ENCODE data around the gene NDUFA8.
"Not testable (repeated sequence)": the region's sequence is repeated elsewhere in the genome, so short reads cannot be mapped to it uniquely, and the experiment has no call there.

The NDUFA8 gene

GRCh38 chr9:122120316-122121071 is 39.1 kb downstream of the NDUFA8 start:
- no peak for DNase-seq

GRCh38 chr9:122119721-122120120 is 39.9 kb downstream of the NDUFA8 start:
- DNase-seq, result no peak

GRCh38 chr9:122119166-122119521 is 40.4 kb downstream of the NDUFA8 start:
- no peak for DNase-seq

- no peak for DNase-seq
Measured at GRCh38 chr9:122118343-122119165, 41.0 kb downstream of the NDUFA8 start.

- not testable (repeated sequence) for DNase-seq
Measured at GRCh38 chr9:122117241-122117640, 42.3 kb downstream of the NDUFA8 start.

- no peak for DNase-seq
Measured at GRCh38 chr9:122116448-122117173, 43.0 kb downstream of the NDUFA8 start.

GRCh38 chr9:122116040-122116439 is 43.5 kb downstream of the NDUFA8 start:
- no peak for DNase-seq

- no peak for DNase-seq
Measured at GRCh38 chr9:122115176-122116035, 44.2 kb downstream of the NDUFA8 start.

GRCh38 chr9:122113574-122113973 is 46.0 kb downstream of the NDUFA8 start:
- DNase-seq, result no peak

- no peak for DNase-seq
Measured at GRCh38 chr9:122112238-122112637, 47.3 kb downstream of the NDUFA8 start.

- no peak for DNase-seq
Measured at GRCh38 chr9:122111413-122112085, 48.0 kb downstream of the NDUFA8 start.

GRCh38 chr9:122110100-122110833 is 49.3 kb downstream of the NDUFA8 start:
- no peak for DNase-seq

GRCh38 chr9:122109035-122109813 is 50.4 kb downstream of the NDUFA8 start:
- no peak for DNase-seq

GRCh38 chr9:122107291-122107805 is 52.2 kb downstream of the NDUFA8 start:
- no peak for DNase-seq

- DNase-seq, result no peak
Measured at GRCh38 chr9:122106576-122106975, 53.0 kb downstream of the NDUFA8 start.

- no peak for DNase-seq
Measured at GRCh38 chr9:122103985-122104384, 55.6 kb downstream of the NDUFA8 start.

- no peak for DNase-seq
Measured at GRCh38 chr9:122102156-122102555, 57.4 kb downstream of the NDUFA8 start.

GRCh38 chr9:122100756-122101155 is 58.8 kb downstream of the NDUFA8 start:
- DNase-seq, result no peak

- peak; percentile 68 for DNase-seq
Measured at GRCh38 chr9:122099271-122099869, 60.2 kb downstream of the NDUFA8 start.
